SK-N-SH (cell line): ENCODE results near the gene SCAF1. TPM values are rescaled to one million over a fixed set of nuclear protein-coding genes. Genes with fewer than 3 reads are reported as not detected.

Experiments
- CTCF ChIA-PET: fragments of 300-600, 350-600 bp; formaldehyde crosslinking; extraction: SDS; loops from one replicate; lab custom pipeline; 2021; lab: Yijun Ruan, JAX
- POLR2A ChIA-PET: fragments of 350-600 bp; sonication (Branson Sonifier 250); formaldehyde crosslinking; extraction: SDS; loops from one replicate; lab custom pipeline; 2020; ENCODE audit warnings: antibody characterized with exemption, inconsistent platforms; lab: Yijun Ruan, JAX
- DNase-seq: peaks from one replicate; pipeline ENCODE4 v3.0.0; 2012
- H2AFZ ChIP-seq: fragments of 200-600 bp; sonication (generic); 2 replicates; pipeline ENCODE4 v1.8.1; 2016; ENCODE audit warnings: antibody characterized with exemption, mild to moderate bottlenecking, low read depth
- H3F3A ChIP-seq: fragments of 200-600 bp; sonication (generic); replicated peaks from 2 replicates; pipeline ENCODE3; 2016; ENCODE audit warnings: antibody characterized with exemption, mild to moderate bottlenecking; ENCODE audit not compliant: insufficient read depth
- H3K27ac ChIP-seq, 2 experiments: fragments of 200-500 bp in 1 of 2; fragments of 200-600 bp in 1 of 2; sonication (Bioruptor generic) in 1 of 2; sonication (generic), shearing (Covaris generic) in 1 of 2; 2 replicates each; pipeline versions ENCODE4 v1.5.1 to v1.6.1; 2014 to 2016; ENCODE audit warnings: low read depth in 2 of 2, inconsistent platforms in 1 of 2, low read length in 1 of 2, mild to moderate bottlenecking in 1 of 2, mixed read lengths in 1 of 2
- H3K27me3 ChIP-seq: fragments of 200-600 bp; sonication (generic), shearing (Covaris generic); 2 replicates; pipeline ENCODE4 v1.6.1; 2016; ENCODE audit warnings: mixed run types; ENCODE audit not compliant: insufficient read depth
- H3K36me3 ChIP-seq, 2 experiments: fragments of 200-500 bp in 1 of 2; fragments of 200-600 bp in 1 of 2; sonication (Bioruptor generic) in 1 of 2; sonication (generic) in 1 of 2; replicated peaks in 1 of 2; 2 replicates each; pipeline versions ENCODE3 to v1.5.1; 2014 to 2016; ENCODE audit warnings: low read length in 1 of 2, mild to moderate bottlenecking in 1 of 2; ENCODE audit not compliant: insufficient read depth in 2 of 2, control insufficient read depth in 1 of 2
- H3K4me1 ChIP-seq, 2 experiments: fragments of 200-500 bp in 1 of 2; fragments of 200-600 bp in 1 of 2; sonication (Bioruptor generic) in 1 of 2; sonication (generic), shearing (Covaris generic) in 1 of 2; 2 replicates each; pipeline versions ENCODE4 v1.5.1 to v1.6.1; 2014 to 2016; ENCODE audit warnings: low read depth in 1 of 2, low read length in 1 of 2, mixed run types in 1 of 2; ENCODE audit not compliant: insufficient read depth in 2 of 2, control insufficient read depth in 1 of 2
- H3K4me2 ChIP-seq: fragments of 200-600 bp; sonication (generic), shearing (Covaris generic); 2 replicates; pipeline ENCODE4 v1.6.1; 2017; ENCODE audit warnings: mixed run types
- H3K4me3 ChIP-seq, 2 experiments: fragments of 200-500 bp in 1 of 2; fragments of 200-600 bp in 1 of 2; sonication (Bioruptor generic) in 1 of 2; sonication (generic), shearing (Covaris generic) in 1 of 2; 2 replicates each; pipeline versions ENCODE4 v1.5.1 to v1.8.1; 2014 to 2016; ENCODE audit warnings: low read depth in 2 of 2, inconsistent platforms in 1 of 2, low read length in 1 of 2, mild to moderate bottlenecking in 1 of 2, mixed read lengths in 1 of 2, moderate library complexity in 1 of 2
- H3K79me2 ChIP-seq: fragments of 200-600 bp; sonication (generic); 2 replicates; pipeline ENCODE4 v1.8.1; 2017; ENCODE audit warnings: mild to moderate bottlenecking; ENCODE audit not compliant: insufficient read depth
- H3K9ac ChIP-seq: fragments of 200-600 bp; sonication (generic); 2 replicates; pipeline ENCODE4 v1.6.1; 2017; ENCODE audit warnings: mixed run types
- H3K9me2 ChIP-seq: fragments of 200-600 bp; sonication (generic); 2 replicates; pipeline ENCODE4 v1.6.1; 2017; ENCODE audit warnings: mixed run types
- H3K9me3 ChIP-seq: fragments of 200-600 bp; sonication (generic); 2 replicates; pipeline ENCODE4 v1.6.1; 2017; ENCODE audit warnings: mixed run types, mild to moderate bottlenecking, moderate library complexity
- H4K20me1 ChIP-seq: fragments of 200-600 bp; sonication (generic); 2 replicates; pipeline ENCODE4 v1.6.1; 2017; ENCODE audit warnings: mild to moderate bottlenecking, mixed run types; ENCODE audit not compliant: insufficient read depth
- EP300 ChIP-seq, 2 experiments: IDR thresholded peaks; 2 replicates each; pipeline versions ENCODE4 v1.4.0 to v1.6.1; 2012; ENCODE audit warnings: borderline replicate concordance in 1 of 2, low read depth in 1 of 2, low read length in 1 of 2
- FOSL2 ChIP-seq: IDR thresholded peaks from 2 replicates; pipeline ENCODE4 v1.4.0; 2012; ENCODE audit warnings: low read depth, mild to moderate bottlenecking, moderate library complexity, borderline replicate concordance
- GABPA ChIP-seq: IDR thresholded peaks from 2 replicates; pipeline ENCODE4 v1.4.0; 2012; ENCODE audit warnings: low read depth, mild to moderate bottlenecking
- GATA2 ChIP-seq: sonication (generic); formaldehyde crosslinking; IDR thresholded peaks from 2 replicates; pipeline ENCODE4 v1.5.0; 2020; ENCODE audit warnings: mild to moderate bottlenecking, missing genetic modification reagents
- MXI1 ChIP-seq: IDR thresholded peaks from 2 replicates; pipeline ENCODE4 v1.6.1; 2012; ENCODE audit warnings: mild to moderate bottlenecking, low read depth, low read length, improper control_type of control experiment
- SIN3A ChIP-seq: IDR thresholded peaks from 2 replicates; pipeline ENCODE4 v1.6.1; 2012; ENCODE audit warnings: low read depth, mild to moderate bottlenecking, low read length, moderate library complexity, borderline replicate concordance
- SMC3 ChIP-seq: IDR thresholded peaks from 2 replicates; pipeline ENCODE4 v1.6.1; 2012; ENCODE audit warnings: low read depth, low read length, improper control_type of control experiment
- TCF12 ChIP-seq: IDR thresholded peaks from 2 replicates; pipeline ENCODE4 v1.4.0; 2012
- YY1 ChIP-seq: IDR thresholded peaks from 2 replicates; pipeline ENCODE4 v1.4.0; 2012; ENCODE audit warnings: low read depth, mild to moderate bottlenecking
- WGBS: methylation state at CpG from one replicate; pipeline ENCODE4 v1.1.6; 2017; ENCODE audit warnings: low lambda C conversion rate; 5-methylcytosine and 5-hydroxymethylcytosine counted together
- polyA plus RNA-seq, 3 experiments: library from polyadenylated mRNA; depleted of rRNA; stranded (reverse); fragments of >200 nt; gene quantifications; 2 replicates each; pipeline ENCODE4 v1.2.3, GENCODE V29; 2012
- TF ChIP-seq, protein P1 (sequence below): IDR thresholded peaks from 2 replicates; pipeline ENCODE4 v1.4.0; 2012; ENCODE audit warnings: low read depth, borderline replicate concordance
- TF ChIP-seq, protein P2 (sequence below): fragments of 200-600 bp; sonication (generic); IDR thresholded peaks from 2 replicates; pipeline ENCODE4 v1.6.1; 2017; ENCODE audit warnings: antibody characterized with exemption, mild to moderate bottlenecking, moderate library complexity
- TF ChIP-seq, protein P3 (sequence below): IDR thresholded peaks from 2 replicates; pipeline ENCODE4 v1.6.1; 2012; ENCODE audit warnings: mild to moderate bottlenecking, low read depth, low read length, moderate library complexity

Gene SCAF1
- polyA plus RNA-seq, 1 of the 3 experiments (the other 2 are of a cell fraction) = 9.5 TPM

DNA sequence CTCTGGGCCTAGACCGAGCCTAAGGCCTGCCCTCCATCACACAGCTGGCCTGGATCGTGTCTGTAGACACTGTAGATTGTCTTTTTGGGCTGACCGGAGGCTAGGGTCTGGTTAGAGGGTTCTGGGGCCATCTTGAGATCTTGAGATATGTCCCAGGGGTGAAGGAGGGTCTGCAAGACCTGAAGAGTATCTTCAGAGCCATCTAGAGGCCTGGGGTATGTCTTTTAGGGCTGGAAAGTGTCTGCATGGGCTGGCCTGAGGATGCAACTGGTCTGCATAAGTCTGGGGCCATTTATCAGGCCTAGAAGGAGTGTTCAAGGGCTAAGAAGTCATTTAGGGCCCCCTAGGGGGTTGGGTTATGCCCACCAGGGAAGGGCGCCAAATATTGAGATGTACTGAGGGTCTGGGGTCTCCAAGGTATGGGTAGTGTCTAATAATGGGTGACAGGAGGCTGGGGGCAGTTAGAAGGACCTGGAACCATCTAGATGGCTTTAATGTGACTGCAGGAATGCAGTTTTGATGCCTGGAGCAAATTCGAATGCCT, 555 bp downstream of the SCAF1 start:
- Histone ChIP-seq H3K79me2 (peaks cover 76% of the 10 kb centered on the region), H3K9me2 (no peaks in the 10 kb centered on the region), H3K4me3 (peak overlapping the region; percentile 100), H2AFZ (peak overlapping the region; percentile 65; the same call in 1 of the 2 replicates), H3K27me3 (no peaks in the 10 kb centered on the region), H3K4me1 (peaks cover 14 to 32% of the 10 kb centered on the region in 2 experiments), H3K4me2 (peak overlapping the region; percentile 100), H3K27ac (peak overlapping the region; percentile 86 to 92), H4K20me1 (peaks cover 16% of the 10 kb centered on the region), H3K36me3 (peaks cover 14 to 27% of the 10 kb centered on the region in 2 experiments), H3K9me3 (no peaks in the 10 kb centered on the region), H3F3A (peaks cover 9% of the 10 kb centered on the region), H3K9ac (peak overlapping the region; percentile 100)
- DNase-seq = peak; percentile 65
- 0% methylated on average over 2 of the region's 5 CpGs for WGBS
- CTCF ChIA-PET = interaction anchor here (0.7 to 5.2 kb wide), 6 partner anchors 11 to 73 kb away, joined by 3 to 31 read pairs (median 5); partner anchors contain the start of gene PRMT1
- TF ChIP-seq SIN3A (no peak), EP300 (IDR thresholded peaks at IDR 0.05; ENCODE audit: borderline replicate concordance in 1 of 2, low read depth in 1 of 2, low read length in 1 of 2) (peak in 1 of 2 experiments; percentile 3; a peak in 1 of 4 replicates), GABPA (no peak), GATA2 (peak; percentile 44; the same call in 1 of the 2 replicates), MXI1 (no peak)
- TF ChIP-seq, protein P1, sequence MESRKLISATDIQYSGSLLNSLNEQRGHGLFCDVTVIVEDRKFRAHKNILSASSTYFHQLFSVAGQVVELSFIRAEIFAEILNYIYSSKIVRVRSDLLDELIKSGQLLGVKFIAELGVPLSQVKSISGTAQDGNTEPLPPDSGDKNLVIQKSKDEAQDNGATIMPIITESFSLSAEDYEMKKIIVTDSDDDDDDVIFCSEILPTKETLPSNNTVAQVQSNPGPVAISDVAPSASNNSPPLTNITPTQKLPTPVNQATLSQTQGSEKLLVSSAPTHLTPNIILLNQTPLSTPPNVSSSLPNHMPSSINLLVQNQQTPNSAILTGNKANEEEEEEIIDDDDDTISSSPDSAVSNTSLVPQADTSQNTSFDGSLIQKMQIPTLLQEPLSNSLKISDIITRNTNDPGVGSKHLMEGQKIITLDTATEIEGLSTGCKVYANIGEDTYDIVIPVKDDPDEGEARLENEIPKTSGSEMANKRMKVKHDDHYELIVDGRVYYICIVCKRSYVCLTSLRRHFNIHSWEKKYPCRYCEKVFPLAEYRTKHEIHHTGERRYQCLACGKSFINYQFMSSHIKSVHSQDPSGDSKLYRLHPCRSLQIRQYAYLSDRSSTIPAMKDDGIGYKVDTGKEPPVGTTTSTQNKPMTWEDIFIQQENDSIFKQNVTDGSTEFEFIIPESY = no peak
- TF ChIP-seq, protein P2, sequence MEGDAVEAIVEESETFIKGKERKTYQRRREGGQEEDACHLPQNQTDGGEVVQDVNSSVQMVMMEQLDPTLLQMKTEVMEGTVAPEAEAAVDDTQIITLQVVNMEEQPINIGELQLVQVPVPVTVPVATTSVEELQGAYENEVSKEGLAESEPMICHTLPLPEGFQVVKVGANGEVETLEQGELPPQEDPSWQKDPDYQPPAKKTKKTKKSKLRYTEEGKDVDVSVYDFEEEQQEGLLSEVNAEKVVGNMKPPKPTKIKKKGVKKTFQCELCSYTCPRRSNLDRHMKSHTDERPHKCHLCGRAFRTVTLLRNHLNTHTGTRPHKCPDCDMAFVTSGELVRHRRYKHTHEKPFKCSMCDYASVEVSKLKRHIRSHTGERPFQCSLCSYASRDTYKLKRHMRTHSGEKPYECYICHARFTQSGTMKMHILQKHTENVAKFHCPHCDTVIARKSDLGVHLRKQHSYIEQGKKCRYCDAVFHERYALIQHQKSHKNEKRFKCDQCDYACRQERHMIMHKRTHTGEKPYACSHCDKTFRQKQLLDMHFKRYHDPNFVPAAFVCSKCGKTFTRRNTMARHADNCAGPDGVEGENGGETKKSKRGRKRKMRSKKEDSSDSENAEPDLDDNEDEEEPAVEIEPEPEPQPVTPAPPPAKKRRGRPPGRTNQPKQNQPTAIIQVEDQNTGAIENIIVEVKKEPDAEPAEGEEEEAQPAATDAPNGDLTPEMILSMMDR = no peak
- POLR2A ChIA-PET = interaction anchor here (0.6 to 1.7 kb wide), 5 partner anchors 16 to 235 kb away, joined by 3 to 5 read pairs (median 3); partner anchors contain the start of genes AKT1S1, RPS11 and TBC1D17

DNA sequence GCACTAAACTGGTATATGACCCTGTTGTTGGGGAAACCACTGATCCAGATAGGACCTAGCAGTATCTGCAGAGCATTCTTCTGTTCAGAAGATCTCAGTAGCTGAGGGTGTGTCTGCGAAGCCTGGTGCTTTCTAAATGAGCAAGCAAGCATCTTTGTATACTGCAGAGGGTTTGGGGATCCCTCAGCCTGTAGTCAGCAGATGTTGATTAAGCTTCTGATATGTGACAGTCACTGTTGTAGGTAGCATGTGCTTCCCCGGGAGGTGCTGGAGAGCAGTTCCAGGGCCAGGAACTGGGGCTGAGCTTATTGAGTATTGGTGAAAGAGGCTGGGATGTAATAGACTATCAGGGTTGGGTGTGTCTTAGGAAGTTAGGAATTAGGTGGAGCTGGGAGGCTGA, 1.5 kb downstream of the SCAF1 start:
- Histone ChIP-seq H4K20me1 (peaks cover 16% of the 10 kb centered on the region), H3K9me2 (no peaks in the 10 kb centered on the region), H3F3A (peaks cover 9% of the 10 kb centered on the region), H3K4me3 (peak overlapping the region; percentile 100; a peak in 3 of 4 replicates), H3K27me3 (no peaks in the 10 kb centered on the region), H3K27ac (no peak overlapping the region; a peak in 1 of 4 replicates), H3K4me2 (peak overlapping the region; percentile 100), H3K79me2 (peaks cover 83% of the 10 kb centered on the region), H3K9me3 (no peaks in the 10 kb centered on the region), H3K36me3 (peaks cover 20 to 27% of the 10 kb centered on the region in 2 experiments), H3K9ac (peak overlapping the region; percentile 100; the same call in 1 of the 2 replicates), H2AFZ (no peak overlapping the region), H3K4me1 (peaks cover 8 to 30% of the 10 kb centered on the region in 2 experiments)
- CTCF ChIA-PET = interaction anchor here (0.7 to 5.2 kb wide), 6 partner anchors 12 to 73 kb away, joined by 3 to 31 read pairs (median 6); partner anchors contain the start of gene PRMT1
- POLR2A ChIA-PET = interaction anchor here (0.6 to 1.4 kb wide), 2 partner anchors 21 to 106 kb away, joined by 4 to 5 read pairs; no protein-coding TSS in a partner anchor
- TF ChIP-seq TCF12 = no peak
- no peak for TF ChIP-seq SMC3
- TF ChIP-seq EP300 (IDR thresholded peaks at IDR 0.05; ENCODE audit: borderline replicate concordance in 1 of 2, low read depth in 1 of 2, low read length in 1 of 2) = no peak
- no peak for TF ChIP-seq YY1
- TF ChIP-seq, protein P3, sequence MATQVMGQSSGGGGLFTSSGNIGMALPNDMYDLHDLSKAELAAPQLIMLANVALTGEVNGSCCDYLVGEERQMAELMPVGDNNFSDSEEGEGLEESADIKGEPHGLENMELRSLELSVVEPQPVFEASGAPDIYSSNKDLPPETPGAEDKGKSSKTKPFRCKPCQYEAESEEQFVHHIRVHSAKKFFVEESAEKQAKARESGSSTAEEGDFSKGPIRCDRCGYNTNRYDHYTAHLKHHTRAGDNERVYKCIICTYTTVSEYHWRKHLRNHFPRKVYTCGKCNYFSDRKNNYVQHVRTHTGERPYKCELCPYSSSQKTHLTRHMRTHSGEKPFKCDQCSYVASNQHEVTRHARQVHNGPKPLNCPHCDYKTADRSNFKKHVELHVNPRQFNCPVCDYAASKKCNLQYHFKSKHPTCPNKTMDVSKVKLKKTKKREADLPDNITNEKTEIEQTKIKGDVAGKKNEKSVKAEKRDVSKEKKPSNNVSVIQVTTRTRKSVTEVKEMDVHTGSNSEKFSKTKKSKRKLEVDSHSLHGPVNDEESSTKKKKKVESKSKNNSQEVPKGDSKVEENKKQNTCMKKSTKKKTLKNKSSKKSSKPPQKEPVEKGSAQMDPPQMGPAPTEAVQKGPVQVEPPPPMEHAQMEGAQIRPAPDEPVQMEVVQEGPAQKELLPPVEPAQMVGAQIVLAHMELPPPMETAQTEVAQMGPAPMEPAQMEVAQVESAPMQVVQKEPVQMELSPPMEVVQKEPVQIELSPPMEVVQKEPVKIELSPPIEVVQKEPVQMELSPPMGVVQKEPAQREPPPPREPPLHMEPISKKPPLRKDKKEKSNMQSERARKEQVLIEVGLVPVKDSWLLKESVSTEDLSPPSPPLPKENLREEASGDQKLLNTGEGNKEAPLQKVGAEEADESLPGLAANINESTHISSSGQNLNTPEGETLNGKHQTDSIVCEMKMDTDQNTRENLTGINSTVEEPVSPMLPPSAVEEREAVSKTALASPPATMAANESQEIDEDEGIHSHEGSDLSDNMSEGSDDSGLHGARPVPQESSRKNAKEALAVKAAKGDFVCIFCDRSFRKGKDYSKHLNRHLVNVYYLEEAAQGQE = no peak
- TF ChIP-seq FOSL2 = no peak
- TF ChIP-seq, protein P2 = no peak
- DNase-seq = no peak
- 63% methylated on average over 2 of the region's 2 CpGs for WGBS
